Measurements from ENCODE around the gene ADGRE3.
A peak's percentile ranks its signal among the peaks of the same experiment; 100 is the strongest.
"Not testable (repeated sequence)": the region's sequence is repeated elsewhere in the genome, so short reads cannot be mapped to it uniquely, and the experiment has no call there.

ADGRE3 gene

DNA sequence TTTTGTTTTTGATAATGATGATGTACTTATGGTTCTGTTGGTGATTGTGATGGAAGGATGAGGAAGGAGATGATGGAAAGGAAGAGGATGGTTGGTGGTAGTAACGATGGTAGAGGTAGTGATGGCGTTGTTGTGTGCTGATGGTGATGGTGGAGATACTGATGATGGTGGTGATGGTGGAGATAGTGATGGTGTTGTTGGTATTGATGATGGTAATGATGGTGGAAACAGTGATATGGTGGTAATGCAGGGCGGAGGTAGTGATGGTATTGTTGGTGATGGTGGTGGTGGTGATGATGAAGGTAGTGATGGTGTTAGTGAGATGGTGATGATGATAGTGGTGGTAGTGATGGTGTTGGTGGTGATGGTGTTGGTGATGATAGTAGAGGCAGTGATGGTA lies 79.1 kb downstream of the ADGRE3 start:
- DNase-seq, result no peak

DNA sequence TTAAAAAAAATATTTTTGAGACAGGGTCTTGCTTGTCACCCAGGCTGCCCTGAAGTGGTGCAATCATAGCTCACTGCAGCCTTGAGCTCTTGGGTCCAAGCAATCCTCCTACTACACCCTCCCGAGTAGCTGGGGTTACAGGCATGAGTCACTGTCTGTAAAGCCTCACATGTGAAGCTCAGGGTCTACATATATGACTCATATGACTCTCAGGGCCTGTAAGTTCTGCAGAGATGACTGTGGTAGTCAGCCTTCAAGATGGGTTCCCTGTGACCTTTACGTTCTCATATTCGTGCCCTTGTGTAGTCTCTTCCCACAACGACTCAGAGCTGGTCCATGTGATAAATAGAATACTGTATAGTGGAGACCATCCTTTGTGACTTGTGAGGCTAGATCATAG lies 85.2 kb downstream of the ADGRE3 start:
- DNase-seq, result not testable (repeated sequence)

DNA sequence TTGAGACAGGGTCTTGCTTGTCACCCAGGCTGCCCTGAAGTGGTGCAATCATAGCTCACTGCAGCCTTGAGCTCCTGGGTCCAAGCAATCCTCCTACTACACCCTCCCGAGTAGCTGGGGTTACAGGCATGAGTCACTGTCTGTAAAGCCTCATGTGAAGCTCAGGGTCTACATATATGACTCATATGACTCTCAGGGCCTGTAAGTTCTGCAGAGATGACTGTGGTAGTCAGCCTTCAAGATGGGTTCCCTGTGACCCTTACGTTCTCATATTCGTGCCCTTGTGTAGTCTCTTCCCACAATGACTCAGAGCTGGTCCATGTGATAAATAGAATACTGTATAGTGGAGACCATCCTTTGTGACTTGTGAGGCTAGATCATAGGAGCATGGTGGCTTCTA lies 89.5 kb downstream of the ADGRE3 start:
- not testable (repeated sequence) for DNase-seq

DNA sequence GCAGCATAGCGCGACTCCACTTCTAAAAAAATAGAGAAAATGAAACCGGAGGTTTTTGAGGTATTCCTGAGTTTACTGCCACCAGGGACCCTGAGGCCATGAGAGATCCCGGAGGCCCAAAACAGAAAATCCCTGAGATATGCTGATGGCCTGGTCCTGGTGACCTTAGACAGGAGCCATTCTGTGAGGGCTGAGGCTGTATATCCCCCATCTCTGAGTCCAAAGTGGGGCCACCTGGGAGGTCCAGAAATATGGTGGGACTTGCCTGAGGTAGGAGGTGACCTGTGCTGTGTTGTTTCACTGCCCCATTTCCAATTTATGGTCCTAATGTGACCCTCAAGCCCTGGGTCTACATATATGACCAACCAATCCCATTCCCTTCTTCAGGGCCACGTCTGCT lies 90.3 kb downstream of the ADGRE3 start:
- not testable (repeated sequence) for DNase-seq

DNA sequence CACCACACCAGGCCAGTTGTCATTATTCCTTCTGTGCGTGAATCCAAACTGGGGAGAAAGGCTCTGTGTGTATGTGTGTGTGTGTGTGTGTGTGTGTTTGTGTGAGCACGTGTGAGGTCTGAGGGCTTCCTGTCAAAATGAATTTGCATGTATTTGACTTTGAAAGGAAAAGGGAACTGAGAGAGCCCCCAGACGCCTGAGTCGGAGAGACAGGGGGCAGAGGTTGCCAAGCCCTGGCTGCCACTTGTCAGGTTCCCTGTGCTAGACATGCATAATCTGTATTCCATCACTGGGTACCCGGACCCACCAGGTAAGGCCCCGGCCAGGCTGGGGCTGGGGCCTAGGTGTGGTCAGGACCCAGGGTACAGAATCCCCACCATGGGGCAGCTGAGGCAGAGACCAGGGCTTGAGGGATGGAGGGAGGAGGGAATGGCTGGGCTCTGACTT lies 91.7 kb downstream of the ADGRE3 start, which contains the start of gene CLEC17A:
Gene CLEC17A (plus strand): TSS at position 191 of the 447 bp plus-strand sequence. CDS start 77 bp downstream, at position 268.
- no peak for DNase-seq

DNA sequence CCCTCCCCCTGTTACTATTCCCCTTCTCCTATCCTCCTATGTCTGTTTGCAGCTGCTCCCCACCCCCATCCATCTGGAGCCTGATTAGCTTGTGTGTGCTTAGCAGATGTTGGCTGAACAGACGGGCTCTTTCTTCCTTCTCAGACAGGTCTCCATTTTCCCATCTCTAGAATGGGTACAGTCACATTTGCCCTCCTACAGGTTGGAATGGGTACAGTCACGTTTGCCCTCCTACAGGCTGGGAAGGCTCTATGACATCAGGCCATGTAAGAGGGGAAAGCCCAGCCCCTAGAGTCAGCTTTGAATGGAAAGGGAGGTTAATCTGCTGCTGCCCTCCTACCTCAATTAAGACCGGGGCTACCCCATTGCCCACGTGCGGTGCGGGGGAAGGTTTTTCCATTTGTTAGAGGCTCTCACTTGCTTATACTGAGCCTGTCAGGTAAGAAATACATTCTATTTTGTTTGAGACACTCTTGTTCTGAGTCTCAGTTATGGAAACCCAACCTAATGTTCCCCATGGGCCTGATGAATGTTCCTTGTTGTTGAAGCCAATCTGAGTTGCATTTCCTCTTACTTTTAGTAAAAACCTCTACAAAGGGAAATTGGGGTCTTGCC lies 93.9 kb downstream of the ADGRE3 start:
- DNase-seq, result no peak

DNA sequence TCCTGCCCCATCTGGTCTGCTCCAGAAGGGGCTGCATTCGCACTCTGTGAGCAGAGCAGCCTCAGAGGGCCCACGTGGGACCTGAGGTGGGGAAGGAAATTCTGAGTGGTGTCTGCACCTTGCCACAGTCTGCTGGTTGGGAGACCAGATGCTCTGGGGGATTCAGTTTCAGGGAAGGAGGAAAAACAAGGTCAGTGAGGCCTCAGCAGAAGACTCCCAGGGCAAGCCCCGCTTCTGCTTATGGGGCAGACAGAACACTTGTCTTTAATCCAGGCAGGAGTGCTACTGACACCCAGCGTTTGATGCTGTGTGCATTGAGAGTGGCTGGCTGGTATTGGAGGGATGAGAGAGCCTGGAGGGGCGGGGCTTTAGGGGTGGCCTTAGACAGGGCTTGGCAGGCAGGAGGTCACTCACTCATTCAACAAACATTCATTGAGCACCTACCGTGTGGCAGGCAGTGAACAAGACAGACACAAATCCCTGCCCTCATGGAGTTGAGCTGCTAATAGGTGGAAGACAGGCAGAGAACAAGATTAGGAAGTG lies 96.7 kb downstream of the ADGRE3 start:
- no peak for DNase-seq

DNA sequence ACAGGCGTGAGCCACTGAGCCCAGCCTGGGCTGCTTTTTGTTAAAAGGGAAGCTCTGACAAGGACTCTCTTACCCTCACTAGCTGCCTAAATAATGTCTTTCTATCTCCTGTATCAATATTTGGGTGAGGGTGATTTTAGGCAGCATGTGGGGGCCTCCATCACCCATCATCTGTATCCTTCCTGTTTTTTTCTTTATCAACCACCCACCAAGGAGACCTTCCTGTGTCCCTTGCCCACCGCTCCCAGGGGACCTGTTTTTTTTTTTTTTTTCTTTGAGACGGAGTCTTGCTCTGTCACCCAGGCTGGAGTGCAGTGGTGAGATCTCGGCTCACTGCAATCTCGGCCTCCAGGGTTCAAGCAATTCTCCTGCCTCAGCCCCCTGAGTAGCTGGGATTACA lies 97.4 kb downstream of the ADGRE3 start:
- no peak for DNase-seq

DNA sequence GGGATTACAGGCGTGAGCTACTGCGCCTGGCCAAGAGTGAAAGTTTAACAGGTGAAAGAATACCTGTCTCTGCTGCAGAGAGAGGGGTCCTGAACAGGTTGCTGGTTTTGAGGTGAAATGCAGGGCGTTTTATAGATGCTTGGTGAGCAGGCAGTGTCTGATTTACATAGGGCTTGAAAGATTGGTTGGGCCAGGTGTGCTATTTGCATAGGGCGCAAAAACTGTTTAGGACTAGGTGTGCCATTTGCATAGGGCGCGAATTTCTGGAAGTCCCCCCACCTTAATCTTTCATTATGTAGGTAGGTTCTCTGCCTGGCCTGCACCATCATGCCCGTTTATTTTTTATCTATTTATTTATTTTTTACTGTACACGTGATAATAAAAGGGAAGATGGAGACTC lies 98.3 kb downstream of the ADGRE3 start:
- no peak for DNase-seq

DNA sequence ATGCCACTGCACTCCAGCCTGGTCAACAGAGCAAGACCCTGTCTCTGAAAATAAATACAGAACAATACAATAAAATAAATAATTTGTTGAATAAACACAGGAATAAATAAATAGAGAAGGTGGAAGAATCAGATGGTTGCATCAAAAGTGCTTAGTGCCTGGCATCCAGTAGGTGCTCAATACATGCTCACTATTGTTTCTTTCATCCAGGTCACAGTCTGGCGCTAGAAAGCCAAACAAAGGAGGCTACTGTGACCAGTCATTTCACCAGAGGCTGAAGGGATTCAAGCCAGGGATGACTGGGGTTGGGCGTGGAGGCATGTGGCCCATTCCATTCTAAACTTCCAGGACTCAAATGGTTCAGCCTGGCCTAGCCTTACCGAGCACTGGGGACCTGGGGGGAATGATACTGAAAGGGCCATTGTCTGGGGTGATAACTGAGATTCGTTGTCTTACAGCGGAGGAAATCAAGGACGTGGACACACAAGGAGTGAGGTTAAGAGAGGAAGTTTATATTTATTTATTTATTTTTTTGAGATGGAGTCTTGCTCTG lies 99.1 kb downstream of the ADGRE3 start:
- no peak for DNase-seq

DNA sequence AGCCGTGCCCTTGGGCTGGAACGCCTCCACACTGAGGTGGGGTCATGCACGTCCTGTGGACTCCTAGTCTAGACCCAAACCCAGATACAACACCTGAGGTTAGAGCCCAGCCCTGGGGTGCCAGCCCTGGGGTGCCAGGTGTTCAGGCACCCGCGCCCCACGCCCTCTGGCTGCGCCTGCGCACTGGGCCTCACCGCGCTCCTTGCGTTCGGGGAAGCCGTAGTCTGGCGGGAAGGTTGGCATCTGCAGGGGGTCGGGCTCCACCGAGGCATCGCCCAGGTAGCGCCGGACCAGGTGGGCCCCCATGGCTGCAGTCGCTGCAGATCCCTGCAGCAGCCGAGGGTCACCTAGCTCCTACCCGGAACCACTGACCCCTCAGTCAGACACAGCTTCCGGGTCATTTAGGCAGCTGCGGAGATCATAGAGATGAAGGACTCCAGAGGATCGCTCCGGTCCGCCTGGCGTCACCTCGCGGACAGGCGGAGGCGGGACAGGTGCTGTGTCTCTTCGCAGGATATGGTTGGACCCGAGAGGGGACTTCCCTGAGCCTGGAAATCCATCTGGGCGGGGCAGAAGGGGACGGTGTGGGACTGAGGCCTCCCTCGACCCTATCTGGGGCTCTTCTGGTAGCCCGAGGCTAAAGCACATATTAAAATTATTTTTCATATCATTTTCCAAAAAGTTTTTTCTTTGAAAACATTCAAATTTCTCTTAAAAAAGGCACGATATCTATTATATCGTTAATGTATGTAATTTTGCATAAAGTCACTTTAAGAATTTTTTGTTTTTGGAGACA lies 102.8 kb downstream of the ADGRE3 start, which contains the start of gene NDUFB7:
Gene NDUFB7 (minus strand): TSS at position 372 of the 796 bp plus-strand sequence. CDS start 66 bp downstream, at position 306.
- peak; percentile 82 for DNase-seq

DNA sequence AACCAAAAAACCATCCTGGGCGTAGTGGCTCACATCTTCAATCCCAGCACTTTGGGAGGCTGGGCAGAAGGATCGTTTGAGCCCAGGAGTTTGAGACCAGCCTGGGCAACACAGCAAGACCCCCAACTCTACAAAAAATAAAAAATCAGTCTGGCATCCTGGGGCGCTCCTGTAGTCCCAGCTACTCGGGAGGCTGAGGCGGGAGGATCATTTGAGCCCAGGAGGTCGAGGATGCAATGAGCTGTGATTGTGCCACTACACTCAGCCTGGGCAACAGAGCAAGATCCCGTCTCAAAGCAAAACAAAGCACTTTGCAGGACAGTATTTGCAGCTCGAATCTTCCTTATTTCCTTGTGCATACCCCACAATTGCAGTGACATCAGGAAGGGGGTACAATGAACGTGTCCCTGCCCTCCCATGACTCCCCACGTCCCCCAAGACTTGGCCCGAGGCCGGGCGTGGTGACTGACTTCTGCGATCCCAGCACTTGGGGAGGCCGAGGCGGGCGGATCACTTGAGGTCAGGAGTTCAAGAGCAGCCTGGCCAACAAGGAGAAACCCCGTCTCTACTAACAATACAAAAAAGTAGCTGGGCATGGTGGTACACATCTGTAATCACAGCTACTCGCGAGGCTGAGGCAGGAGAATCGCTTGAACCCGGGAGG lies 103.6 kb downstream of the ADGRE3 start:
- no peak for DNase-seq
